Measurements from ENCODE around the gene ZSCAN2.

- TF ChIP-seq TAF1 (IDR thresholded peaks at IDR 0.05; ENCODE audit: low read depth): no peak
- no peak for TF ChIP-seq FOXM1 (IDR thresholded peaks at IDR 0.05; ENCODE audit: borderline replicate concordance, low read depth)
- no peak for TF ChIP-seq EP300 (IDR thresholded peaks at IDR 0.05; ENCODE audit: borderline replicate concordance)
- no peak for TF ChIP-seq TEAD4 (IDR thresholded peaks at IDR 0.05)
- TF ChIP-seq CREB1 (IDR thresholded peaks at IDR 0.05; ENCODE audit: low read depth): no peak
- no peak for TF ChIP-seq CEBPB (IDR thresholded peaks at IDR 0.05)
Observed at GRCh38 chr15:84598250-84598649, 2.6 kb upstream of the ZSCAN2 start.

Data from Ishikawa (cell line).